Cardiac muscle cell (in vitro differentiated cells and primary cell): ENCODE results near the gene FHOD3. TPM values are rescaled to one million over a fixed set of nuclear protein-coding genes. Genes with fewer than 3 reads are reported as not detected.
A peak's percentile ranks its signal among the peaks of the same experiment; 100 is the strongest.

Experiments used
- DNase-seq, 2 donors: peaks; one replicate each; pipeline versions ENCODE4 v3.0.0 to v3.0.0-alpha.2; 2010 to 2017; ENCODE audit warnings: low read depth in 1 of 2, low spot score in 1 of 2
- H3K27ac ChIP-seq: fragments of 200-600 bp; sonication (generic); 2 replicates; pipeline ENCODE4 v1.5.1; 2016
- H3K27me3 ChIP-seq: fragments of 200-600 bp; sonication (generic); 2 replicates; pipeline ENCODE4 v1.6.0; 2016; ENCODE audit warnings: control low read depth
- H3K36me3 ChIP-seq: fragments of 200-600 bp; sonication (generic); 2 replicates; pipeline ENCODE4 v1.5.1; 2016; ENCODE audit warnings: control low read depth
- H3K4me1 ChIP-seq: fragments of 200-600 bp; sonication (generic); 2 replicates; pipeline ENCODE4 v1.8.1; 2017; ENCODE audit warnings: low read depth, mild to moderate bottlenecking, mixed run types
- H3K4me3 ChIP-seq: fragments of 200-600 bp; sonication (generic); 2 replicates; pipeline ENCODE4 v1.5.1; 2016; ENCODE audit warnings: mild to moderate bottlenecking
- H3K9me3 ChIP-seq: fragments of 200-600 bp; sonication (generic); 2 replicates; pipeline ENCODE4 v1.5.1; 2017; ENCODE audit warnings: low read depth, mild to moderate bottlenecking, control low read depth
- CTCF ChIP-seq: IDR thresholded peaks from 2 replicates; pipeline ENCODE4 v1.5.1; 2012; ENCODE audit warnings: low read depth, mild to moderate bottlenecking, low read length
- polyA plus RNA-seq: library from polyadenylated mRNA; unstranded; fragments of >200 nt; fragmentation: Nextera tagmentation; extraction: Ambion mirVana; gene quantifications from 2 replicates; pipeline ENCODE4 v1.2.1, GENCODE V29; 2016
- total RNA-seq: library from RNA; depleted of rRNA; stranded (reverse); fragments of >200 nt; gene quantifications from 2 replicates; pipeline ENCODE4 v1.2.3, GENCODE V29; 2016

Gene FHOD3
- total and polyA plus RNA-seq, 2 experiments from 2014 or later: 127 to 347 TPM

GRCh38 chr18:36349552-36349951, 52.0 kb downstream of the FHOD3 start:
- TF ChIP-seq CTCF: no peak
- Histone ChIP-seq H3K36me3 (no peaks in the 10 kb centered on the region), H3K9me3 (no peaks in the 10 kb centered on the region), H3K27me3 (no peaks in the 10 kb centered on the region), H3K27ac (no peak overlapping the region), H3K4me1 (peaks cover 37% of the 10 kb centered on the region), H3K4me3 (no peak overlapping the region)
- no peak for DNase-seq

GRCh38 chr18:36350251-36350651, 52.7 kb downstream of the FHOD3 start:
- H3K27ac ChIP-seq: peak overlapping the region; percentile 45
- no peak for TF ChIP-seq CTCF
- H3K36me3 ChIP-seq: no peaks in the 10 kb centered on the region
- peaks cover 37% of the 10 kb centered on the region for H3K4me1 ChIP-seq
- H3K27me3 ChIP-seq: no peaks in the 10 kb centered on the region
- H3K4me3 ChIP-seq: no peak overlapping the region
- H3K9me3 ChIP-seq: no peaks in the 10 kb centered on the region
- no peak for DNase-seq

- Histone ChIP-seq H3K4me3 (no peak overlapping the region), H3K9me3 (no peaks in the 10 kb centered on the region), H3K36me3 (peaks cover 2% of the 10 kb centered on the region), H3K4me1 (peaks cover 37% of the 10 kb centered on the region), H3K27me3 (no peaks in the 10 kb centered on the region), H3K27ac (no peak overlapping the region)
- no peak for TF ChIP-seq CTCF
- DNase-seq: no peak
Observed at GRCh38 chr18:36350839-36351469, 53.4 kb downstream of the FHOD3 start.

- Histone ChIP-seq H3K27ac (peak overlapping the region; percentile 67), H3K4me3 (no peak overlapping the region), H3K9me3 (no peaks in the 10 kb centered on the region), H3K4me1 (peaks cover 30% of the 10 kb centered on the region), H3K27me3 (no peaks in the 10 kb centered on the region), H3K36me3 (peaks cover 9% of the 10 kb centered on the region)
- peak; percentile 39 to 96 for DNase-seq
- no peak for TF ChIP-seq CTCF
Observed at GRCh38 chr18:36352384-36352783, 54.9 kb downstream of the FHOD3 start.

GRCh38 chr18:36354989-36355388, 57.5 kb downstream of the FHOD3 start:
- Histone ChIP-seq H3K27ac (no peak overlapping the region), H3K27me3 (no peaks in the 10 kb centered on the region), H3K9me3 (no peaks in the 10 kb centered on the region), H3K36me3 (peaks cover 23% of the 10 kb centered on the region), H3K4me1 (peaks cover 22% of the 10 kb centered on the region), H3K4me3 (no peak overlapping the region)
- no peak for TF ChIP-seq CTCF
- DNase-seq: peak in 1 of 2 donors; percentile 39
